HCT116 (cell line): ENCODE measurements around the gene ADAMTS16.

Experiments
- YY1 ChIP-seq: IDR thresholded peaks from 2 replicates; pipeline ENCODE4 v1.6.1; 2011; ENCODE audit warnings: low read length, low read depth, moderate library complexity, mild to moderate bottlenecking; ENCODE audit not compliant: insufficient replicate concordance; ENCODE audit errors: extremely low read depth
- TF ChIP-seq, protein P1 (sequence below), 3 experiments: fragments of 200-600 bp in 1 of 3; sonication (generic) in 1 of 3; IDR thresholded peaks in 2 of 3; conservative IDR thresholded peaks in 1 of 3; 2 replicates each; pipeline ENCODE4 v1.5.1; 2012 to 2017; ENCODE audit warnings: low read depth in 2 of 3, low read length in 2 of 3, antibody characterized with exemption in 1 of 3, borderline replicate concordance in 1 of 3, control low read depth in 1 of 3, mild to moderate bottlenecking in 1 of 3, mixed read lengths in 1 of 3, mixed run types in 1 of 3, moderate library complexity in 1 of 3; ENCODE audit not compliant: insufficient read depth in 1 of 3

DNA sequence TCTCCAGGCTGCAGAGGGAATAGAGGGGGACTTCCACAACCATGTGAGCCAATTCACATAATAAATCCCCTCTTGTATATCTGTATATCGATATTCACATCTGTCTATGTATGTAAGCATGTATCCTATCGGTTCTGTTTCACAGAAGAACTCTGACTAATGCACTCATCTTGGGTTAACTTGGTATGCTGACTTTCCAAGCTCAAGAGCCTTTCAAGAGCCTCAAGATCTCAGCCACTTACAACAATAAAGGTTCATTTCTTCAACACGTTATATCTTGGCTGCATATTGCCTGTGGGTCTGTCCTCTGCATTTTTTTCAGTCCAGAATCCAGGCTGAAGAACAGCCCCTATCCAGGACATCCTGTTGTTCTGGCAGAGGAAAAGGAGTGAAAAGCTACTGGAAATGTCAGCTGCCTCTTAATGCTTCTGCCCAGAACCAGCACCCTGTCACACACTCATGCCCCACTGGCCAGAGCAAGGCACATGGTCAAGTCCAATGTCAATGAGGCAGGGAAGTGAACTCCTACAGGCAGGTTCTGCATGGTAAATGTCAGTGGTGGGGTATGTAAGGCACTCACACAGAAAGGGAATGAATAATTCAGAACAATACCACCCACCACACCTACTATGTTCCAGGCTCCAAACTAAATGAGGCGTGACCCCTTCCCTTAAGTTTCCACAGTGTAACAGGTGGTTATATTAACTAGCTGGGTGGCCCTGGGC lies 190.8 kb downstream of the ADAMTS16 start:
- TF ChIP-seq YY1, result no peak
- TF ChIP-seq, protein P1, sequence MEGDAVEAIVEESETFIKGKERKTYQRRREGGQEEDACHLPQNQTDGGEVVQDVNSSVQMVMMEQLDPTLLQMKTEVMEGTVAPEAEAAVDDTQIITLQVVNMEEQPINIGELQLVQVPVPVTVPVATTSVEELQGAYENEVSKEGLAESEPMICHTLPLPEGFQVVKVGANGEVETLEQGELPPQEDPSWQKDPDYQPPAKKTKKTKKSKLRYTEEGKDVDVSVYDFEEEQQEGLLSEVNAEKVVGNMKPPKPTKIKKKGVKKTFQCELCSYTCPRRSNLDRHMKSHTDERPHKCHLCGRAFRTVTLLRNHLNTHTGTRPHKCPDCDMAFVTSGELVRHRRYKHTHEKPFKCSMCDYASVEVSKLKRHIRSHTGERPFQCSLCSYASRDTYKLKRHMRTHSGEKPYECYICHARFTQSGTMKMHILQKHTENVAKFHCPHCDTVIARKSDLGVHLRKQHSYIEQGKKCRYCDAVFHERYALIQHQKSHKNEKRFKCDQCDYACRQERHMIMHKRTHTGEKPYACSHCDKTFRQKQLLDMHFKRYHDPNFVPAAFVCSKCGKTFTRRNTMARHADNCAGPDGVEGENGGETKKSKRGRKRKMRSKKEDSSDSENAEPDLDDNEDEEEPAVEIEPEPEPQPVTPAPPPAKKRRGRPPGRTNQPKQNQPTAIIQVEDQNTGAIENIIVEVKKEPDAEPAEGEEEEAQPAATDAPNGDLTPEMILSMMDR (IDR thresholded peaks at IDR 0.05 in 2 of 3, conservative IDR thresholded peaks at IDR 0.05 in 1 of 3; ENCODE audit: borderline replicate concordance in 1 of 3, insufficient read depth in 1 of 3, low read depth in 2 of 3, low read length in 2 of 3), result no peak
